Thyroid gland (tissue), 4 donors: ENCODE measurements around the gene ACKR1. TPM values are rescaled to one million over a fixed set of nuclear protein-coding genes. Genes with fewer than 3 reads are reported as not detected.

ENCODE experiments used
- DNase-seq, 2 donors: peaks; one replicate each; pipeline ENCODE4 v3.0.0-alpha.2; 2019
- H3K27ac ChIP-seq, 3 donors: fragments of 200-600 bp; sonication (generic); 1 replicate in 2 of 3; 2 replicates in 1 of 3; pipeline ENCODE4 v1.5.1; 2016 to 2019; ENCODE audit warnings: mild to moderate bottlenecking in 1 of 3, moderate library complexity in 1 of 3
- H3K27me3 ChIP-seq: fragments of 200-600 bp; sonication (generic); one replicate; pipeline ENCODE4 v1.5.1; 2019
- H3K36me3 ChIP-seq, 2 donors: fragments of 200-600 bp; sonication (generic); one replicate each; pipeline ENCODE4 v1.5.1; 2016 to 2019
- H3K4me1 ChIP-seq, 2 donors: fragments of 200-600 bp; sonication (generic); one replicate each; pipeline ENCODE4 v1.5.1; 2017 to 2019
- H3K4me3 ChIP-seq, 3 donors: fragments of 200-600 bp; sonication (generic); replicated peaks in 1 of 3; 1 replicate in 2 of 3; 2 replicates in 1 of 3; pipeline ENCODE4 v1.5.1; 2016; ENCODE audit warnings: mild to moderate bottlenecking in 1 of 3
- H3K9me3 ChIP-seq: fragments of 200-600 bp; sonication (generic); one replicate; pipeline ENCODE4 v1.5.1; 2017
- POLR2A ChIP-seq, 2 donors: fragments of 450-650 bp; IDR thresholded peaks; one replicate each; pipeline ENCODE4 v1.6.1; 2017; ENCODE audit warnings: antibody characterized with exemption in 2 of 2, mild to moderate bottlenecking in 2 of 2, moderate library complexity in 1 of 2
- WGBS, 2 donors: methylation state at CpG; one replicate each; pipeline ENCODE4 v1.1.5; 2017; 5-methylcytosine and 5-hydroxymethylcytosine counted together
- intact Hi-C: fragments of 100-400 bp; cut with DNase I; formaldehyde crosslinking; loops from one replicate; pipeline ENCODE4 v1.15.1; 2023
- total RNA-seq, 4 donors: library from RNA; depleted of rRNA; stranded (reverse); fragments of >200 nt; gene quantifications; one replicate each; pipeline ENCODE4 v1.2.3, GENCODE V29; 2016
- TF ChIP-seq, protein P1 (sequence below), 6 experiments: fragments of 200-600 bp in 3 of 6; fragments of 450-650 bp in 3 of 6; sonication (generic) in 3 of 6; IDR thresholded peaks; one replicate each; pipeline ENCODE4 v1.5.1; 2016 to 2019; ENCODE audit warnings: antibody characterized with exemption in 6 of 6, mild to moderate bottlenecking in 2 of 6, inconsistent platforms in 1 of 6, moderate library complexity in 1 of 6

The ACKR1 gene
- total RNA-seq, 4 donors from 2014 or later, result 13.3 to 37.4 (median 24.1) TPM

DNA sequence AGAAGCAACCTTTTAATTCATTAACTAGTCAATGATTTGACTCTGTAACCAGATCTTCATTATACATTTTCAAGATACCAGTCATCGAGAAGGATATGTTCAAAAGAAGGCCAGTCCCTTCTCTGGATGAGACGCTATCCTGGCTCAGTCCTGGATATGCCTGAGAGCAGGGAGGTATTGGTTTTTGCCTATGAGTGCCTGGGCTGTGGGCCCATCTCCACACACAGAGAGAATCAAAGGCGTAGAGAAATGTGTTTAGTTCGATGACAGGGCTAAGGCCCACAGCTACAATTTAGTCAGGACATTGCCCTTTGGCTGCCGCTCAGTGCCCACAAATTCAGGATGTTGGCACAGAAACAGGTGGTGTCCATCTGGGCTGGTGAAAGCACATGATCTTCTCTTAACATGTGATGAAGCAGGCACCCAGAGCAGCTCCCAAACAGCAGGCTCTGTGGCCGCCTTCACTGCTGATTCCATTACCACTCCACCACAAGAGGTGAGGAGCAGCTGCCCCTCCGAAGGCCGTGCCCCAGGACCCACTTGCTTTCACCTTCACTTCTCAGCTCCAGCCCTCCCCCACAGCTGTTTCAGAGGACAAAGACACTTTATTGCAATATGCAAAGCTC, 24.7 kb downstream of the ACKR1 start:
- DNase-seq, result no peak
- intact Hi-C loops, result no loop called here
- TF ChIP-seq, protein P1, sequence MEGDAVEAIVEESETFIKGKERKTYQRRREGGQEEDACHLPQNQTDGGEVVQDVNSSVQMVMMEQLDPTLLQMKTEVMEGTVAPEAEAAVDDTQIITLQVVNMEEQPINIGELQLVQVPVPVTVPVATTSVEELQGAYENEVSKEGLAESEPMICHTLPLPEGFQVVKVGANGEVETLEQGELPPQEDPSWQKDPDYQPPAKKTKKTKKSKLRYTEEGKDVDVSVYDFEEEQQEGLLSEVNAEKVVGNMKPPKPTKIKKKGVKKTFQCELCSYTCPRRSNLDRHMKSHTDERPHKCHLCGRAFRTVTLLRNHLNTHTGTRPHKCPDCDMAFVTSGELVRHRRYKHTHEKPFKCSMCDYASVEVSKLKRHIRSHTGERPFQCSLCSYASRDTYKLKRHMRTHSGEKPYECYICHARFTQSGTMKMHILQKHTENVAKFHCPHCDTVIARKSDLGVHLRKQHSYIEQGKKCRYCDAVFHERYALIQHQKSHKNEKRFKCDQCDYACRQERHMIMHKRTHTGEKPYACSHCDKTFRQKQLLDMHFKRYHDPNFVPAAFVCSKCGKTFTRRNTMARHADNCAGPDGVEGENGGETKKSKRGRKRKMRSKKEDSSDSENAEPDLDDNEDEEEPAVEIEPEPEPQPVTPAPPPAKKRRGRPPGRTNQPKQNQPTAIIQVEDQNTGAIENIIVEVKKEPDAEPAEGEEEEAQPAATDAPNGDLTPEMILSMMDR (IDR thresholded peaks at IDR 0.05), result no peak
- TF ChIP-seq POLR2A (IDR thresholded peaks at IDR 0.05), result no peak
- no peaks in the 10 kb centered on the region for H3K36me3 ChIP-seq
- H3K27ac ChIP-seq, result no peak overlapping the region
- WGBS, 2 donors, result 70 to 74% methylated on average over 8 of the region's 8 CpGs
- H3K4me1 ChIP-seq, result no peaks in the 10 kb centered on the region
- H3K27me3 ChIP-seq, result no peaks in the 10 kb centered on the region
- no peak overlapping the region for H3K4me3 ChIP-seq
- H3K9me3 ChIP-seq, result no peaks in the 10 kb centered on the region

DNA sequence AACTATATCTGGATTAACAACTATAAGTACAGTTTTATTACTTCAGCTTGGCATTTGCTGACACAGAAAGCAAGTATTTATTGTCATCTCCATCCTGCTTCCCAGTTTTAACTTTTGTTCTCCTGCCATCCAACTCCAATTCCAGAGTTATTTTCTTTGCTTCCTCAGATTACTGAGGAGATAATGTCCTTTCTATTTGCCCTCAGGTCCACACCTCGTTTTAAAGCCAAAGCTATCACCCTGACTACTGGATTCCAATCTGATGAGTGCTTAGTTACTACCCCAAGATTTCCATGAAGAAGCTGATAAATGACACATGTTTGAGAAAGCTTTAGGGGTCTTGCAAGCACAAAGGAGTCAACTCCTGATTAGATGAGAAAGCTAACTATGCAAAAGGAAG, 25.2 kb downstream of the ACKR1 start:
- Histone ChIP-seq H3K4me1 (no peaks in the 10 kb centered on the region), H3K27me3 (no peaks in the 10 kb centered on the region), H3K9me3 (no peaks in the 10 kb centered on the region), H3K27ac (no peak overlapping the region), H3K4me3 (no peak overlapping the region), H3K36me3 (no peaks in the 10 kb centered on the region)
- TF ChIP-seq POLR2A (IDR thresholded peaks at IDR 0.05), result no peak
- TF ChIP-seq, protein P1 (IDR thresholded peaks at IDR 0.05), result no peak
- WGBS, 2 donors, result 2 to 9% methylated on average over 1 of the region's 1 CpG
- no peak for DNase-seq
- intact Hi-C loops, result no loop called here

DNA sequence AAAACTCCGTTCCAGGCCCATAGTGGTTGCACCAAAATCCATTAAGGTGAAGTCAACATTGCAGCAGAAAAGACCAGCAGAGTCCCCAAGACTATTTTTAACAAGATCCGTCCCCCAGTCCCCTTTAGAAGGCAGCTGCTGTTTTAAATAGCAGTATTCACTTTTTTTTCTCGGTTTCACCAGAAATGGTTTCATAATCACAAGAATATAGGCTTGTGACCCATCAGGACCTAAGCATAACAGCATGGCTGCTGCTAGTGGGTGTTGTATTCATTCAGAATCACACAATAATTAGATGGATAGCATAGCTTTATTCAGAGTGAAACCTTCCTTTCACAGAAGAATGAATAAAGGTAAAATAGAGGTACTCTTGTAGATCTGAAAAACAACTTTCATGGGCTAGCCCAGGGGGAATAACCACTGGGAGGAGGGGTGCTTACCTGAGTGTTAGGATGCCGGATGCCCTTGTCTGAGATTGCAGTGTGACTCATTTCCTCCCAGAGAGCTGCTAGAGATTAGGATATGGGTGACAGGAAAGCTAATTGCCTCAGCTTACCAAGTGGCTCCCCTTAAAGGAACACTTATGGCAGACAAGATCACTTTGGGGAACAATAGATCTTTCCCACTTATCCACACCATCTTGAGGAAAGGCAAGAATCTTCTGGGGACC, 35.0 kb downstream of the ACKR1 start:
- intact Hi-C loops, result no loop called here
- Histone ChIP-seq H3K4me1 (no peaks in the 10 kb centered on the region), H3K9me3 (no peaks in the 10 kb centered on the region), H3K27ac (no peak overlapping the region), H3K4me3 (no peak overlapping the region), H3K36me3 (no peaks in the 10 kb centered on the region), H3K27me3 (no peaks in the 10 kb centered on the region)
- 63 to 65% methylated on average over 4 of the region's 4 CpGs for WGBS, 2 donors
- TF ChIP-seq, protein P1 (IDR thresholded peaks at IDR 0.05), result no peak
- no peak for TF ChIP-seq POLR2A (IDR thresholded peaks at IDR 0.05)
- no peak for DNase-seq

DNA sequence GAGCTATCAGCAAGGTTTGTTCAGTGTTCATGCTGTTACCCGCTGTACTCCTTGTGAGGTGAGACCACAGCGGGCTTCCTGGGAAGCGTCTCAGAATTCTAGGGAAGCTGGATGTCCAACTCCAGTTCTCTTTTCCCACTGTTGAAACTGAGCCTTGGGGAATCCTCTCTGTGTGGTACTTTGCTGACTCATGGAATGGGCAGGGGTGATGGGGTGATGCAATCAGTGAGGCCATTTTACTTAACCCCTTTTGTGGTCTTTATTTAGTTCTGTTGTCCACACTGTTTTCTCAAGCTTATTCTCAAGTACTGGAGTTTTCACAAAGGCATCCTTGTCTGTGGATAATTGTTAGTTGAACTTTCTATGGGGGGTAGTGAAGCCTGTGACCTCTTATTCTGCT, 42.6 kb downstream of the ACKR1 start:
- Histone ChIP-seq H3K9me3 (no peaks in the 10 kb centered on the region), H3K4me1 (no peaks in the 10 kb centered on the region), H3K27ac (no peak overlapping the region), H3K36me3 (no peaks in the 10 kb centered on the region), H3K27me3 (no peaks in the 10 kb centered on the region), H3K4me3 (no peak overlapping the region)
- intact Hi-C loops, result no loop called here
- no peak for DNase-seq
- TF ChIP-seq, protein P1 (IDR thresholded peaks at IDR 0.05), result no peak
- no peak for TF ChIP-seq POLR2A (IDR thresholded peaks at IDR 0.05)
- 93 to 97% methylated on average over 3 of the region's 3 CpGs for WGBS, 2 donors

DNA sequence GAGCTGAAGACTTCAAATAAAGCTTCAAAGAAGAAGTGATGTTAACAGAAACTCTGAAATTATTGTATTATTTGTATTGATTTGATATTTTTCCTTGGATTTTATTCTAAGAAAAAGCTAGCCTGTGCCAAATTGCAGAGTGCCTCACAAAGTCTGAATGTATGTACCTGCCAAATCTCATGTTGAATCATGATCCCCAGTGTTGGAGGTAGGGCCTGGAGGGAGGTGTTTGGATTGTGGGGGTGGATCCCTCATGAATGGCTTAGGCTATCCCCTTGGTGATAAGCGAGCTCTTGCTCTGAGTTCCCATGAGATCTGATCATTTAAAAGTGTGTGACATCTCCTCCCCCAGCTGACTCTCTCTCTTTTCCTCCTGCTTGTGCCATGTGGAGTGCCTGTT, 43.6 kb downstream of the ACKR1 start:
- H3K4me3 ChIP-seq, result no peak overlapping the region
- no peaks in the 10 kb centered on the region for H3K36me3 ChIP-seq
- no peaks in the 10 kb centered on the region for H3K4me1 ChIP-seq
- TF ChIP-seq, protein P1 (IDR thresholded peaks at IDR 0.05), result no peak
- TF ChIP-seq POLR2A (IDR thresholded peaks at IDR 0.05), result no peak
- H3K9me3 ChIP-seq, result no peaks in the 10 kb centered on the region
- no peaks in the 10 kb centered on the region for H3K27me3 ChIP-seq
- WGBS, 2 donors, result 53 to 55% methylated on average over 1 of the region's 1 CpG
- intact Hi-C loops, result no loop called here
- H3K27ac ChIP-seq, result no peak overlapping the region
- no peak for DNase-seq
